Endothelial cell of umbilical vein (primary cell): ENCODE data around the gene UEVLD.

ENCODE experiments used
- EZH2 ChIP-seq: IDR thresholded peaks from 2 replicates; pipeline ENCODE4 v1.6.1; 2012; ENCODE audit warnings: borderline replicate concordance, low read depth, mild to moderate bottlenecking, moderate library complexity, low read length, inconsistent platforms; ENCODE audit not compliant: severe bottlenecking
- FOS ChIP-seq: IDR thresholded peaks from 2 replicates; pipeline ENCODE4 v1.6.1; 2011; ENCODE audit warnings: mild to moderate bottlenecking, low read length, moderate library complexity, borderline replicate concordance; ENCODE audit not compliant: insufficient read depth
- JUN ChIP-seq: IDR thresholded peaks from 2 replicates; pipeline ENCODE4 v1.6.1; 2011; ENCODE audit warnings: borderline replicate concordance, low read depth; ENCODE audit not compliant: insufficient read length, insufficient read depth
- MYC ChIP-seq: IDR thresholded peaks from one replicate; pipeline ENCODE4 v1.6.1; 2011; ENCODE audit warnings: mild to moderate bottlenecking, low read depth, low read length
- TF ChIP-seq, protein P1 (sequence below), 2 donors: IDR thresholded peaks; 1 replicate in 1 of 2; 2 replicates in 1 of 2; pipeline ENCODE4 v1.5.1; 2011; ENCODE audit warnings: low read length in 2 of 2, mild to moderate bottlenecking in 2 of 2, moderate library complexity in 2 of 2, control low read depth in 1 of 2, inconsistent platforms in 1 of 2, low read depth in 1 of 2; ENCODE audit not compliant: insufficient read depth in 1 of 2; ENCODE audit errors: extremely low read depth in 1 of 2

DNA sequence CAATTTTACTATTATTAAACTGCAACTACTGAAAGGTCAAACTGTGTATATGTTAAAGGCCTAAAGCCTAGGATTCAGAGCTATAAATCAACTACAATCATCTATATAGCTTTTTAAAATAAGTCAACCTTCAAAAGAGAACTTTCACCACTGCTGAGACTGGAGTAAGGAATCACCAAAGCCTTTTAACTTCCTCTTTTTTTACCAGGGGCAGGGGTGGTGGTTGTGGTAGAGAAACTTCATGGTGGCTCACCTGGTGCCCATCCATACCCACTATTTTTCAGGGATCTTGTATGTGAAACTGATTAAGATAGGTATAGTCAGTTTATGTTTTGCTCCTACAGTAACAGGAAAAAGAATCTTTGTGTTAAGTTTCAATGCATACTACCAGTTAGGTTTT, 93.3 kb downstream of the UEVLD start:
- no peak for TF ChIP-seq FOS
- TF ChIP-seq MYC = no peak
- TF ChIP-seq JUN = no peak
- TF ChIP-seq EZH2 = no peak
- TF ChIP-seq, protein P1, sequence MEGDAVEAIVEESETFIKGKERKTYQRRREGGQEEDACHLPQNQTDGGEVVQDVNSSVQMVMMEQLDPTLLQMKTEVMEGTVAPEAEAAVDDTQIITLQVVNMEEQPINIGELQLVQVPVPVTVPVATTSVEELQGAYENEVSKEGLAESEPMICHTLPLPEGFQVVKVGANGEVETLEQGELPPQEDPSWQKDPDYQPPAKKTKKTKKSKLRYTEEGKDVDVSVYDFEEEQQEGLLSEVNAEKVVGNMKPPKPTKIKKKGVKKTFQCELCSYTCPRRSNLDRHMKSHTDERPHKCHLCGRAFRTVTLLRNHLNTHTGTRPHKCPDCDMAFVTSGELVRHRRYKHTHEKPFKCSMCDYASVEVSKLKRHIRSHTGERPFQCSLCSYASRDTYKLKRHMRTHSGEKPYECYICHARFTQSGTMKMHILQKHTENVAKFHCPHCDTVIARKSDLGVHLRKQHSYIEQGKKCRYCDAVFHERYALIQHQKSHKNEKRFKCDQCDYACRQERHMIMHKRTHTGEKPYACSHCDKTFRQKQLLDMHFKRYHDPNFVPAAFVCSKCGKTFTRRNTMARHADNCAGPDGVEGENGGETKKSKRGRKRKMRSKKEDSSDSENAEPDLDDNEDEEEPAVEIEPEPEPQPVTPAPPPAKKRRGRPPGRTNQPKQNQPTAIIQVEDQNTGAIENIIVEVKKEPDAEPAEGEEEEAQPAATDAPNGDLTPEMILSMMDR (IDR thresholded peaks at IDR 0.05; ENCODE audit: extremely low read depth in 1 of 2, insufficient read depth in 1 of 2, low read depth in 1 of 2, low read length in 2 of 2) = no peak
